OCI-LY7 (cell line): ENCODE data around the gene ZSCAN5B. TPM values are rescaled to one million over a fixed set of nuclear protein-coding genes. Genes with fewer than 3 reads are reported as not detected.
"Not testable (repeated sequence)": the region's sequence is repeated elsewhere in the genome, so short reads cannot be mapped to it uniquely, and the experiment has no call there.

ENCODE experiments used
- BruUV-seq: library from RNA; stranded (reverse); fragments of 400-500 nt; replicated peaks from 2 replicates; lab custom pipeline; 2021; lab: Mats Ljungman, UMichigan
- CTCF ChIA-PET: fragments of 300-600 bp; sonication (Branson Sonifier 250); formaldehyde crosslinking; loops from one replicate; lab custom pipeline; 2022; ENCODE audit warnings: antibody characterized with exemption; ENCODE audit not compliant: unreplicated experiment; lab: Charles Lee
- POLR2A ChIA-PET: fragments of 300-600 bp; sonication (Branson Sonifier 250); formaldehyde crosslinking; loops from one replicate; lab custom pipeline; 2022; ENCODE audit warnings: antibody characterized with exemption; lab: Charles Lee
- DNase-seq: peaks from one replicate; pipeline ENCODE4 v3.0.0-alpha.2; 2015; ENCODE audit warnings: low spot score
- H2AFZ ChIP-seq: fragments of 200-600 bp; sonication (generic), shearing (Covaris generic); 2 replicates; pipeline ENCODE4 v1.6.1; 2014; ENCODE audit warnings: mild to moderate bottlenecking, antibody characterized with exemption, low read length, moderate library complexity
- H3K27ac ChIP-seq: fragments of 200-600 bp; sonication (generic); 2 replicates; pipeline ENCODE4 v1.5.1; 2014; ENCODE audit warnings: mixed run types, low read depth, mild to moderate bottlenecking, moderate library complexity, low read length, inconsistent platforms; ENCODE audit not compliant: poor library complexity, severe bottlenecking
- H3K36me3 ChIP-seq: fragments of 200-600 bp; sonication (generic); 2 replicates; pipeline ENCODE4 v1.6.1; 2014; ENCODE audit warnings: mild to moderate bottlenecking, antibody characterized with exemption, low read length, moderate library complexity, mixed read lengths; ENCODE audit not compliant: insufficient read depth
- H3K4me1 ChIP-seq: fragments of 200-600 bp; sonication (generic); 2 replicates; pipeline ENCODE4 v1.5.1; 2014; ENCODE audit warnings: mild to moderate bottlenecking, low read length; ENCODE audit not compliant: insufficient read depth, poor library complexity, severe bottlenecking
- H3K4me2 ChIP-seq: fragments of 200-600 bp; sonication (generic); 2 replicates; pipeline ENCODE4 v1.6.1; 2014; ENCODE audit warnings: mild to moderate bottlenecking, low read length
- H3K4me3 ChIP-seq: fragments of 200-600 bp; sonication (generic); 2 replicates; pipeline ENCODE4 v1.5.1; 2014; ENCODE audit warnings: mild to moderate bottlenecking, low read depth, low read length; ENCODE audit not compliant: poor library complexity, severe bottlenecking
- H3K79me2 ChIP-seq: fragments of 200-600 bp; sonication (generic); 2 replicates; pipeline ENCODE4 v1.6.1; 2016; ENCODE audit warnings: low read depth, mild to moderate bottlenecking, low read length, moderate library complexity, mixed read lengths; ENCODE audit not compliant: insufficient read depth
- H3K9me2 ChIP-seq: fragments of 200-600 bp; sonication (generic); 2 replicates; pipeline ENCODE4 v1.6.1; 2016; ENCODE audit warnings: mild to moderate bottlenecking, low read length, mixed read lengths; ENCODE audit not compliant: insufficient read depth
- H3K9me3 ChIP-seq: fragments of 200-600 bp; sonication (generic); 2 replicates; pipeline ENCODE4 v1.6.1; 2014; ENCODE audit warnings: mild to moderate bottlenecking, mixed run types, low read length, mixed read lengths
- H4K20me1 ChIP-seq: fragments of 200-600 bp; sonication (generic); 2 replicates; pipeline ENCODE4 v1.6.1; 2014; ENCODE audit warnings: mild to moderate bottlenecking, antibody characterized with exemption, low read length, moderate library complexity, mixed read lengths; ENCODE audit not compliant: insufficient read depth
- CTCF ChIP-seq: fragments of 200-600 bp; sonication (generic); conservative IDR thresholded peaks from 2 replicates; pipeline ENCODE4 v1.5.1; 2014; ENCODE audit warnings: mild to moderate bottlenecking, antibody characterized with exemption, low read length, moderate library complexity, mixed read lengths
- EZH2phosphoT487 ChIP-seq: fragments of 200-600 bp; sonication (generic); IDR thresholded peaks from 2 replicates; pipeline ENCODE4 v1.6.1; 2018; ENCODE audit warnings: low read depth, borderline replicate concordance, mild to moderate bottlenecking, mixed run types, antibody characterized with exemption, low read length, moderate library complexity, mixed read lengths
- intact Hi-C: fragments of 100-400 bp; cut with micrococcal nuclease; formaldehyde crosslinking; loops from one replicate; pipeline ENCODE4 v1.10.0; 2022; ENCODE audit not compliant: unreplicated experiment
- total RNA-seq, 2 experiments: library from RNA; depleted of rRNA in 1 of 2; stranded (reverse); fragments of >200 nt in 1 of 2; shearing (Covaris generic) in 1 of 2; gene quantifications; 2 replicates each; pipeline ENCODE4 v1.2.3, GENCODE V29; 2014 to 2022

ZSCAN5B gene
- total RNA-seq, 2 experiments from 2014 or later: not detected

GRCh38 chr19:56211718-56212117 is 14.1 kb upstream of the ZSCAN5B start:
- Histone ChIP-seq H3K4me2 (no peak overlapping the region), H3K9me2 (no peaks in the 10 kb centered on the region), H3K9me3 (no peaks in the 10 kb centered on the region), H2AFZ (no peak overlapping the region), H4K20me1 (no peaks in the 10 kb centered on the region), H3K4me3 (no peak overlapping the region), H3K36me3 (no peaks in the 10 kb centered on the region), H3K4me1 (no peaks in the 10 kb centered on the region), H3K79me2 (no peaks in the 10 kb centered on the region), H3K27ac (no peak overlapping the region)
- POLR2A ChIA-PET: no interaction called here
- CTCF ChIA-PET: no interaction called here
- intact Hi-C loops: no loop called here
- TF ChIP-seq CTCF (no peak), EZH2phosphoT487 (no peak)
- no TSS peak for BruUV-seq
- no peak for DNase-seq

GRCh38 chr19:56210036-56210435 is 12.5 kb upstream of the ZSCAN5B start:
- H3K4me3 ChIP-seq, CTCF ChIA-PET, H3K9me2 ChIP-seq, H3K36me3 ChIP-seq, H3K4me1 ChIP-seq, H3K27ac ChIP-seq, H3K4me2 ChIP-seq, H3K9me3 ChIP-seq, H4K20me1 ChIP-seq, H2AFZ ChIP-seq, DNase-seq, BruUV-seq, intact Hi-C loops, H3K79me2 ChIP-seq: not testable (repeated sequence)
- POLR2A ChIA-PET: interaction anchor here (0.6 kb wide), 1 partner anchor 1611 kb away, joined by 3 read pairs; no protein-coding TSS in a partner anchor

- Histone ChIP-seq H2AFZ (no peak overlapping the region), H3K4me1 (no peaks in the 10 kb centered on the region), H3K4me2 (no peak overlapping the region), H4K20me1 (no peaks in the 10 kb centered on the region), H3K9me3 (no peaks in the 10 kb centered on the region), H3K79me2 (no peaks in the 10 kb centered on the region), H3K36me3 (no peaks in the 10 kb centered on the region), H3K27ac (no peak overlapping the region), H3K4me3 (no peak overlapping the region), H3K9me2 (no peaks in the 10 kb centered on the region)
- CTCF ChIA-PET: no interaction called here
- intact Hi-C loops: no loop called here
- POLR2A ChIA-PET: no interaction called here
- TF ChIP-seq CTCF (no peak), EZH2phosphoT487 (no peak)
- BruUV-seq: no TSS peak
- DNase-seq: no peak
These were observed 11.5 kb upstream of the ZSCAN5B start for GRCh38 chr19:56209091-56209490.
